Gastroesophageal sphincter (tissue), 4 donors: Measurements from ENCODE around the gene HYKK. TPM values are rescaled to one million over a fixed set of nuclear protein-coding genes. Genes with fewer than 3 reads are reported as not detected.

Source experiments
- ATAC-seq: fragments of 150-250 bp; one replicate; pipeline ENCODE4 v1.9.1; 2016; ENCODE audit warnings: mild to moderate bottlenecking, moderate library complexity
- H3K27ac ChIP-seq, 4 donors: fragments of 200-600 bp; sonication (generic) in 3 of 4; 1 replicate in 3 of 4; 2 replicates in 1 of 4; pipeline ENCODE4 v1.5.1; 2016 to 2019
- H3K27me3 ChIP-seq: fragments of 200-600 bp; sonication (generic); one replicate; pipeline ENCODE4 v1.5.1; 2019
- H3K36me3 ChIP-seq, 2 donors: fragments of 200-600 bp; sonication (generic); one replicate each; pipeline ENCODE4 v1.5.1; 2019; ENCODE audit warnings: control low read depth in 1 of 2
- H3K4me1 ChIP-seq, 3 donors: fragments of 200-600 bp; sonication (generic); 1 replicate in 2 of 3; 2 replicates in 1 of 3; pipeline ENCODE4 v1.5.1; 2016 to 2019; ENCODE audit warnings: control low read depth in 2 of 3
- H3K4me3 ChIP-seq, 2 donors: fragments of 200-600 bp; sonication (generic); one replicate each; pipeline ENCODE4 v1.5.1; 2019; ENCODE audit warnings: mild to moderate bottlenecking in 1 of 2, moderate library complexity in 1 of 2
- H3K9me3 ChIP-seq, 3 donors: fragments of 200-600 bp; sonication (generic); one replicate each; pipeline ENCODE4 v1.5.1; 2017 to 2019; ENCODE audit warnings: control low read depth in 2 of 3
- CTCF ChIP-seq, 4 experiments: fragments of 200-600 bp in 2 of 4; fragments of 450-650 bp in 2 of 4; sonication (generic) in 1 of 4; IDR thresholded peaks; one replicate each; pipeline ENCODE4 v1.5.1; 2017 to 2019; ENCODE audit warnings: antibody characterized with exemption in 4 of 4, mild to moderate bottlenecking in 2 of 4, moderate library complexity in 2 of 4
- EP300 ChIP-seq: sonication (generic); formaldehyde crosslinking; IDR thresholded peaks from one replicate; pipeline ENCODE4 v1.6.1; 2017; ENCODE audit warnings: antibody characterized with exemption, mild to moderate bottlenecking
- POLR2A ChIP-seq, 2 donors: fragments of 450-650 bp; IDR thresholded peaks; one replicate each; pipeline ENCODE4 v1.6.1; 2017; ENCODE audit warnings: antibody characterized with exemption in 2 of 2, mild to moderate bottlenecking in 2 of 2, moderate library complexity in 1 of 2
- POLR2AphosphoS5 ChIP-seq: sonication (generic); formaldehyde crosslinking; IDR thresholded peaks from one replicate; pipeline ENCODE4 v1.6.1; 2017; ENCODE audit warnings: antibody characterized with exemption
- WGBS, 2 donors: methylation state at CpG; one replicate each; pipeline ENCODE4 v1.1.5; 2018; ENCODE audit warnings: low coverage in 1 of 2; 5-methylcytosine and 5-hydroxymethylcytosine counted together
- total RNA-seq, 4 donors: library from RNA; depleted of rRNA; stranded (reverse); fragments of >200 nt; gene quantifications; one replicate each; pipeline ENCODE4 v1.1.0, GENCODE V29; 2016

Gene HYKK
- total RNA-seq, result 10 to 100 TPM in 1 of 4 donors, 1 to 10 TPM in 3; 4.7 to 13.7 (median 5.7) TPM

- peak within 1 kb of the TSS; percentile 25 to 87 (median 84) for H3K27ac ChIP-seq
- H3K4me1 ChIP-seq, result peaks cover 0 to 16% (median 6%) of the 10 kb centered on the region in 3 donors
- peak in 3 of 4 experiments; percentile 26 to 48 (median 45) for TF ChIP-seq CTCF (IDR thresholded peaks at IDR 0.05)
- TF ChIP-seq POLR2A (IDR thresholded peaks at IDR 0.05), result peak; percentile 38 to 39
- TF ChIP-seq EP300, result no peak
- TF ChIP-seq POLR2AphosphoS5, result peak; percentile 40
- 1 to 10% methylated on average over 2 to 26 of the region's 63 CpGs for WGBS, 2 donors
- H3K4me3 ChIP-seq, result peak within 1 kb of the TSS; percentile 62 to 70
- H3K9me3 ChIP-seq, result no peaks in the 10 kb centered on the region
- H3K27me3 ChIP-seq, result no peaks in the 10 kb centered on the region
- ATAC-seq, result peak; percentile 98
- H3K36me3 ChIP-seq, result no peaks in the 10 kb centered on the region
Measured at GRCh38 chr15:78506971-78507830, at the start of gene HYKK. Gene HYKK, plus strand, starts transcription at chr15:78507577. Its CDS starts 5,512 bp downstream, at chr15:78513089.

GRCh38 chr15:78460737-78461136 lies 46.6 kb upstream of the HYKK start:
- TF ChIP-seq POLR2A (IDR thresholded peaks at IDR 0.05) (no peak), POLR2AphosphoS5 (no peak), CTCF (IDR thresholded peaks at IDR 0.05) (no peak)
- Histone ChIP-seq H3K27me3 (no peaks in the 10 kb centered on the region), H3K36me3 (peaks cover 3 to 30% of the 10 kb centered on the region in 2 donors), H3K4me1 (peaks cover under 1 to 66% (median 5%) of the 10 kb centered on the region in 3 donors), H3K9me3 (no peaks in the 10 kb centered on the region), H3K27ac (no peak overlapping the region), H3K4me3 (no peak overlapping the region)
- ATAC-seq, result no peak
- WGBS, 2 donors, result 85 to 87% methylated on average over 4 of the region's 4 CpGs

GRCh38 chr15:78461171-78461888 lies 46.0 kb upstream of the HYKK start:
- Histone ChIP-seq H3K27ac (no peak overlapping the region), H3K4me3 (no peak overlapping the region), H3K27me3 (no peaks in the 10 kb centered on the region), H3K4me1 (peaks cover 0 to 61% (median under 1%) of the 10 kb centered on the region in 3 donors), H3K36me3 (peaks cover 3 to 36% of the 10 kb centered on the region in 2 donors), H3K9me3 (no peaks in the 10 kb centered on the region)
- WGBS, 2 donors, result 18 to 30% methylated on average over 3 of the region's 3 CpGs
- TF ChIP-seq POLR2A (IDR thresholded peaks at IDR 0.05), result no peak
- TF ChIP-seq POLR2AphosphoS5, result no peak
- TF ChIP-seq EP300, result no peak
- no peak for TF ChIP-seq CTCF (IDR thresholded peaks at IDR 0.05)
- ATAC-seq, result no peak

- Histone ChIP-seq H3K27ac (no peak overlapping the region), H3K4me1 (no peaks in the 10 kb centered on the region), H3K36me3 (peaks cover 3 to 100% of the 10 kb centered on the region in 2 donors), H3K27me3 (no peaks in the 10 kb centered on the region), H3K4me3 (no peak overlapping the region), H3K9me3 (no peaks in the 10 kb centered on the region)
- TF ChIP-seq CTCF (IDR thresholded peaks at IDR 0.05) (no peak), POLR2AphosphoS5 (no peak), POLR2A (IDR thresholded peaks at IDR 0.05) (no peak), EP300 (no peak)
- no peak for ATAC-seq
- 75 to 100% methylated on average over 1 of the region's 1 CpG for WGBS, 2 donors
Measured at GRCh38 chr15:78469031-78469430, 38.3 kb upstream of the HYKK start.
